Esophagus muscularis mucosa (tissue), 4 donors: ENCODE results near the gene ATXN2. TPM values are rescaled to one million over a fixed set of nuclear protein-coding genes. Genes with fewer than 3 reads are reported as not detected.
"Not testable (repeated sequence)": the region's sequence is repeated elsewhere in the genome, so short reads cannot be mapped to it uniquely, and the experiment has no call there.

ENCODE experiments used
- DNase-seq: peaks from one replicate; pipeline ENCODE4 v3.0.0-alpha.2; 2017; ENCODE audit errors: extremely low spot score
- H3K27ac ChIP-seq, 4 donors: fragments of 200-600 bp; sonication (generic); replicated peaks in 1 of 4; 1 replicate in 3 of 4; 2 replicates in 1 of 4; pipeline ENCODE4 v1.5.1; 2016 to 2019; ENCODE audit warnings: mild to moderate bottlenecking in 1 of 4
- H3K27me3 ChIP-seq, 4 donors: fragments of 200-600 bp; sonication (generic); one replicate each; pipeline versions ENCODE4 v1.5.1 to v1.6.0; 2016 to 2019
- H3K36me3 ChIP-seq, 4 donors: fragments of 200-600 bp; sonication (generic); one replicate each; pipeline ENCODE4 v1.5.1; 2016 to 2019
- H3K4me1 ChIP-seq, 4 donors: fragments of 200-600 bp; sonication (generic); one replicate each; pipeline ENCODE4 v1.5.1; 2016 to 2019
- H3K4me3 ChIP-seq, 4 donors: fragments of 200-600 bp; sonication (generic); 1 replicate in 2 of 4; 2 replicates in 2 of 4; pipeline ENCODE4 v1.5.1; 2016 to 2019; ENCODE audit warnings: mild to moderate bottlenecking in 4 of 4, moderate library complexity in 1 of 4
- H3K9me3 ChIP-seq, 4 donors: fragments of 200-600 bp; sonication (generic); 1 replicate in 3 of 4; 2 replicates in 1 of 4; pipeline ENCODE4 v1.5.1; 2016 to 2019
- CTCF ChIP-seq, 3 experiments: fragments of 200-600 bp in 2 of 3; fragments of 450-650 bp in 1 of 3; sonication (generic) in 2 of 3; IDR thresholded peaks; one replicate each; pipeline ENCODE4 v1.5.1; 2017 to 2019; ENCODE audit warnings: antibody characterized with exemption in 3 of 3, mild to moderate bottlenecking in 2 of 3, moderate library complexity in 1 of 3
- EP300 ChIP-seq: sonication (generic); formaldehyde crosslinking; IDR thresholded peaks from one replicate; pipeline ENCODE4 v1.6.1; 2017; ENCODE audit warnings: antibody characterized with exemption
- POLR2A ChIP-seq: fragments of 450-650 bp; IDR thresholded peaks from one replicate; pipeline ENCODE4 v1.6.1; 2017; ENCODE audit warnings: antibody characterized with exemption, moderate library complexity, mild to moderate bottlenecking, low read depth
- POLR2AphosphoS5 ChIP-seq, 2 donors: sonication (generic); formaldehyde crosslinking; IDR thresholded peaks; one replicate each; pipeline ENCODE4 v1.6.1; 2017; ENCODE audit warnings: antibody characterized with exemption in 2 of 2
- WGBS: methylation state at CpG from one replicate; pipeline ENCODE4 v1.1.5; 2018; 5-methylcytosine and 5-hydroxymethylcytosine counted together
- intact Hi-C: fragments of 100-400 bp; cut with DNase I; formaldehyde crosslinking; loops from one replicate; pipeline ENCODE4 v1.15.1; 2023
- total RNA-seq, 4 donors: library from RNA; depleted of rRNA; stranded (reverse); fragments of >200 nt; gene quantifications; one replicate each; pipeline versions ENCODE4 v1.1.0 to v1.2.1, GENCODE V29; 2016

ATXN2 gene
- total RNA-seq, 4 donors from 2014 or later = 32.0 to 57.3 (median 52.0) TPM

DNA sequence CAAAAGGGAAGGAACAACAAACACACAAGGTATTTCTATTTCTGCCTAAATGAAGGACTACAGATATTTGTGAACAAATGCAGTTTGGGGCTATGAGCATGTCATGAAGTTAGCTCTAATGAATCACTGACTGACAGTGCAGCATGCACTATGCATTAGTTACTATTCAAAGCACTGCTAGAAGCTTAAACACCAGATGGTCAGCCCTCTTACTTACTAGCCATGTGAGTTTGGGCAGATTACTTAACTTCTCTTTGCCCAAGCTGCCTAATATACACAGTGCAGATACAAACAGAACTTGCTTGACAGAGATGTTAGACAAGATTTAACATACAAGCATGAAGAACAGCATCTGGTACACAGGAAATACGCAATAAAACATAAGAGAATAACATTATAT is 96.0 kb downstream of the ATXN2 start:
- Histone ChIP-seq H3K27ac (no peak overlapping the region), H3K9me3 (no peaks in the 10 kb centered on the region), H3K4me3 (no peak overlapping the region), H3K36me3 (peaks cover 20 to 92% (median 48%) of the 10 kb centered on the region in 4 donors), H3K27me3 (no peaks in the 10 kb centered on the region), H3K4me1 (no peaks in the 10 kb centered on the region)
- DNase-seq = no peak
- TF ChIP-seq POLR2A = no peak
- no peak for TF ChIP-seq POLR2AphosphoS5 (IDR thresholded peaks at IDR 0.05)
- TF ChIP-seq CTCF (IDR thresholded peaks at IDR 0.05) = no peak
- no peak for TF ChIP-seq EP300
- intact Hi-C loops = no loop called here
- 98% methylated on average over 1 of the region's 1 CpG for WGBS

DNA sequence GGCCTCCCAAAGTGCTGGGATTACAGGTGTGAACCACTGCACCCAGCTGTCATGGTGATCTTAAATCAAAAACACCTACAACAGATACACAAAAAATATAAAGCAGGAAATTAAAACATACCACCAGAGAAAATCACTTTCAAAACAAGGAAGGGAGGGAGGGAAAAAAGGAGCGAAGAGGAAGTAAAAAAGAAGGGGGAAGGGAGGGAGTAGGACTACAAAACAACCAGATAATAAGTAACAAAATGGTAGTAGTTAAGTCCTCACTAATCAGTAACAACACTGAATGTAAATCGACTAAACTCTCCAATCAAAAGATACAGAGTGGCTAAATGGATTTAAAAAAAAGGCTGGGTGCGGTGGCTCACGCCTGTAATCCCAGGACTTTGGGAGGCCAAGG is 104.4 kb downstream of the ATXN2 start:
- no peaks in the 10 kb centered on the region for H3K27me3 ChIP-seq
- no peak for DNase-seq
- no peak overlapping the region for H3K4me3 ChIP-seq
- WGBS = 94% methylated on average over 4 of the region's 4 CpGs
- intact Hi-C loops = no loop called here
- H3K4me1 ChIP-seq = peaks cover 0 to 4% (median 0%) of the 10 kb centered on the region in 4 donors
- no peak overlapping the region for H3K27ac ChIP-seq
- no peak for TF ChIP-seq EP300
- no peak for TF ChIP-seq POLR2A
- TF ChIP-seq POLR2AphosphoS5 (IDR thresholded peaks at IDR 0.05) = no peak
- no peak for TF ChIP-seq CTCF (IDR thresholded peaks at IDR 0.05)
- peaks cover 16 to 84% (median 70%) of the 10 kb centered on the region in 4 donors for H3K36me3 ChIP-seq
- no peaks in the 10 kb centered on the region for H3K9me3 ChIP-seq

DNA sequence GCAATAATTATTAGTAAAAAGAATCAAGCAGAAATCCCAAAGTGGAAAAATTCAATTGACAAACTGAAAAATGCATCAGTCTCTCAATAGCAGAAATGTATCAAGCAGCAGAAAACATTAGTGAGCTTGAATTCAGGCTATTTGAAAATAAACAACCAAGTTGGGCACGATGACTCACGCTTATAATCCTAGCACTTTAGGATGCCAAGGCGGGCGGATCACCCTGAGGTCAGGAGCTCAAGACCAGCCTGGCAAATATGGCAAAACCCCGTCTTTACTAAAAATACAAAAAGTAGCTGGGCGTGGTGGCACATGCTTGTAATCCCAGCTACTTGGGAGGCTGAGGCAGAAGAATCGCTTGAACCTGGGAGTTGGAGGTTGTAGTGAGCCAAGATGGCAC is 106.1 kb downstream of the ATXN2 start:
- H3K27ac ChIP-seq, H3K27me3 ChIP-seq, intact Hi-C loops, H3K9me3 ChIP-seq, H3K4me3 ChIP-seq, DNase-seq: not testable (repeated sequence)
- peaks cover 0 to 10% (median 2%) of the 10 kb centered on the region in 4 donors for H3K4me1 ChIP-seq
- 81% methylated on average over 7 of the region's 7 CpGs for WGBS
- peaks cover 17 to 86% (median 73%) of the 10 kb centered on the region in 4 donors for H3K36me3 ChIP-seq

- no peak for TF ChIP-seq EP300
- TF ChIP-seq POLR2A = no peak
- TF ChIP-seq CTCF (IDR thresholded peaks at IDR 0.05) = no peak
- TF ChIP-seq POLR2AphosphoS5 (IDR thresholded peaks at IDR 0.05) = no peak
- intact Hi-C loops = no loop called here
- no peak overlapping the region for H3K4me3 ChIP-seq
- no peaks in the 10 kb centered on the region for H3K27me3 ChIP-seq
- WGBS = 96% methylated on average over 2 of the region's 2 CpGs
- no peak for DNase-seq
- H3K9me3 ChIP-seq = no peaks in the 10 kb centered on the region
- H3K36me3 ChIP-seq = peaks cover 30 to 89% (median 82%) of the 10 kb centered on the region in 4 donors
- peaks cover 0 to 17% (median 2%) of the 10 kb centered on the region in 4 donors for H3K4me1 ChIP-seq
- no peak overlapping the region for H3K27ac ChIP-seq
These were observed 110.3 kb downstream of the ATXN2 start for GRCh38 chr12:111488798-111489197.

DNA sequence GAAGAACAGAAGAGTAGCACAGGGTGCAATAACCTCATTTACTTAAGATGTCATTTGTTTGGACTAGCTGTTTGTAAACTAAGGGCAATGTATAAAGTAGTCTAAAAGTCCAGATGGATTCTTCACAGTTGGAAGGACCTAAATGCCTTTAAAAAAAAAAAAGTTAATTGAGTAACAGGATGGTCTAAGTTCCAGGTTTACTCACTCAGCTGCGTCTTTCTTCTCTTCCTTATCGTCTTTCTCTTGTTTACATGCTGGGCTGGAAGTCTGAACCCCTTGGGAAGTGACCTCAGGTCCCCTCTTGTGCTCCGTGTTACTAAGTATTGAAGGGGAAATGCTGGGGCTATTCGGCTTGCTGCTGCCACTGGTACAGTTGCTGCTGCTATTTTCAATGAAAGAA is 110.8 kb downstream of the ATXN2 start:
- H3K36me3 ChIP-seq = peaks cover 34 to 91% (median 82%) of the 10 kb centered on the region in 4 donors
- H3K4me3 ChIP-seq = no peak overlapping the region
- 62% methylated on average over 4 of the region's 4 CpGs for WGBS

More for the DNA sequence above, 110.8 kb downstream of the ATXN2 start:
- no peaks in the 10 kb centered on the region for H3K9me3 ChIP-seq
- no peak for DNase-seq
- peaks cover 0 to 17% (median 2%) of the 10 kb centered on the region in 4 donors for H3K4me1 ChIP-seq
- no peaks in the 10 kb centered on the region for H3K27me3 ChIP-seq
- H3K27ac ChIP-seq = peak overlapping the region in 1 of 4 donors; percentile 1
- intact Hi-C loops = no loop called here
- no peak for TF ChIP-seq CTCF (IDR thresholded peaks at IDR 0.05)
- TF ChIP-seq POLR2A = no peak
- no peak for TF ChIP-seq EP300
